Measurements from ENCODE around the gene NHS. TPM values are rescaled to one million over a fixed set of nuclear protein-coding genes. Genes with fewer than 3 reads are reported as not detected.

NHS gene
- total RNA-seq, 1 experiment from 2014 or later = 6.2 TPM

GRCh38 chrX:17375637-17376430, 834 bp downstream of the NHS start:
- H3K4me1 Mint-ChIP-seq (ENCODE audit: insufficient read depth, unreplicated experiment) = no peaks in the 10 kb centered on the region
- POLR2A ChIA-PET = interaction anchor here (0.6 to 2.0 kb wide), 7 partner anchors 15 to 216 kb away, joined by 3 to 7 read pairs (median 3); no protein-coding TSS in a partner anchor

DNA sequence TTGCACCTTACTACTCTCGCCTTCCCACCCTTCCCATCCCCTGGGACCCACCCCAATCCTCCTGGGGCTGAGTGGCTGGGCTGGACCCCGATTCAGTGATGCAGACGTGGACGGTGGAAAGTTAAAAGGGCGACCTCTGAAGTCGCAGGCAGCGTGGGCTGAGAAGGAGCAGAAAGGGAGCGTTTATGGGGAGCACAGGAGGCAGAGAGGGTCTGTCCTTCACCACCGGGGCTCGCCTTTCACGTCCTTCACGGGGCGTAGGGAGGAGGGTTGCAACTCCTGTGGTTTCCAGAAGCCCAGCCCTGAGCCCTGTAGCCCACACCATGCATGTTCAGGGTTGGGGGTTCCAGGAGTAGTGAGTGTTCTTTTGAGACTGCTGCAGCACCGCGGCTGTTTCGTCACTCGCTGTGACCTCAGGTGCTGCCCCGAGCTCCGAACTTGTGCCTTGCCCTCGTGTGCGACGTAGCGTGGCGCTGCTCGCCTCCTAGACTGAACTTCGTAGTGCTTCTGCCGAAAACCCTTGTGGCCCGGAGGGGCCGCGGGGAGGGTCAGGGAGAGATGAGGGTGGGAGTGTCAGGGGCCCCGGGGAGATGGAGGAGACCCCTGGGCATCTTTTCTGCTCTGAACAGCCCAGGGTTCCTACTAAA, 1.6 kb downstream of the NHS start:
- Mint-ChIP-seq H3K27me3 (ENCODE audit: insufficient read depth, unreplicated experiment) (no peaks in the 10 kb centered on the region), H3K9me3 (ENCODE audit: unreplicated experiment) (peaks cover 7% of the 10 kb centered on the region), H3K4me3 (ENCODE audit: unreplicated experiment) (peak overlapping the region; percentile 74), H3K27ac (ENCODE audit: low read depth, unreplicated experiment) (peak overlapping the region; percentile 61), H3K36me3 (ENCODE audit: insufficient read depth, unreplicated experiment) (no peaks in the 10 kb centered on the region), H3K4me1 (ENCODE audit: insufficient read depth, unreplicated experiment) (no peaks in the 10 kb centered on the region)
- CTCF ChIA-PET = interaction anchor here (0.6 to 1.5 kb wide), 5 partner anchors 9 to 306 kb away, joined by 3 to 4 read pairs (median 3); no protein-coding TSS in a partner anchor
- POLR2A ChIA-PET = interaction anchor here (0.6 to 2.0 kb wide), 7 partner anchors 14 to 216 kb away, joined by 3 to 7 read pairs (median 3); no protein-coding TSS in a partner anchor
- no TSS peak for BruUV-seq (replicated peaks)
- intact Hi-C loops (cut with micrococcal nuclease) = loop anchor here (1.0 to 10.0 kb wide), 3 partner anchors 36 to 215 kb away; no protein-coding TSS in a partner anchor
- TF ChIP-seq, protein P1, sequence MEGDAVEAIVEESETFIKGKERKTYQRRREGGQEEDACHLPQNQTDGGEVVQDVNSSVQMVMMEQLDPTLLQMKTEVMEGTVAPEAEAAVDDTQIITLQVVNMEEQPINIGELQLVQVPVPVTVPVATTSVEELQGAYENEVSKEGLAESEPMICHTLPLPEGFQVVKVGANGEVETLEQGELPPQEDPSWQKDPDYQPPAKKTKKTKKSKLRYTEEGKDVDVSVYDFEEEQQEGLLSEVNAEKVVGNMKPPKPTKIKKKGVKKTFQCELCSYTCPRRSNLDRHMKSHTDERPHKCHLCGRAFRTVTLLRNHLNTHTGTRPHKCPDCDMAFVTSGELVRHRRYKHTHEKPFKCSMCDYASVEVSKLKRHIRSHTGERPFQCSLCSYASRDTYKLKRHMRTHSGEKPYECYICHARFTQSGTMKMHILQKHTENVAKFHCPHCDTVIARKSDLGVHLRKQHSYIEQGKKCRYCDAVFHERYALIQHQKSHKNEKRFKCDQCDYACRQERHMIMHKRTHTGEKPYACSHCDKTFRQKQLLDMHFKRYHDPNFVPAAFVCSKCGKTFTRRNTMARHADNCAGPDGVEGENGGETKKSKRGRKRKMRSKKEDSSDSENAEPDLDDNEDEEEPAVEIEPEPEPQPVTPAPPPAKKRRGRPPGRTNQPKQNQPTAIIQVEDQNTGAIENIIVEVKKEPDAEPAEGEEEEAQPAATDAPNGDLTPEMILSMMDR (IDR thresholded peaks at IDR 0.05; ENCODE audit: unreplicated experiment) = no peak
- no peak for DNase-seq (ENCODE audit: unreplicated experiment)

More at GRCh38 chrX:17375637-17376430, 834 bp downstream of the NHS start:
- Mint-ChIP-seq H3K27ac (ENCODE audit: low read depth, unreplicated experiment) (no peak overlapping the region), H3K27me3 (ENCODE audit: insufficient read depth, unreplicated experiment) (no peaks in the 10 kb centered on the region), H3K4me3 (ENCODE audit: unreplicated experiment) (peak overlapping the region; percentile 74), H3K9me3 (ENCODE audit: unreplicated experiment) (no peaks in the 10 kb centered on the region), H3K36me3 (ENCODE audit: insufficient read depth, unreplicated experiment) (no peaks in the 10 kb centered on the region)
- intact Hi-C loops (cut with micrococcal nuclease) = loop anchor here (1.0 to 10.0 kb wide), 4 partner anchors 36 to 314 kb away; no protein-coding TSS in a partner anchor
- DNase-seq (ENCODE audit: unreplicated experiment) = peak; percentile 19
- CTCF ChIA-PET = interaction anchor here (0.6 to 1.5 kb wide), 6 partner anchors 9 to 1969 kb away, joined by 3 to 4 read pairs (median 3); no protein-coding TSS in a partner anchor
- TF ChIP-seq, protein P1 (IDR thresholded peaks at IDR 0.05; ENCODE audit: unreplicated experiment) = no peak
- BruUV-seq (replicated peaks) = no TSS peak

DNA sequence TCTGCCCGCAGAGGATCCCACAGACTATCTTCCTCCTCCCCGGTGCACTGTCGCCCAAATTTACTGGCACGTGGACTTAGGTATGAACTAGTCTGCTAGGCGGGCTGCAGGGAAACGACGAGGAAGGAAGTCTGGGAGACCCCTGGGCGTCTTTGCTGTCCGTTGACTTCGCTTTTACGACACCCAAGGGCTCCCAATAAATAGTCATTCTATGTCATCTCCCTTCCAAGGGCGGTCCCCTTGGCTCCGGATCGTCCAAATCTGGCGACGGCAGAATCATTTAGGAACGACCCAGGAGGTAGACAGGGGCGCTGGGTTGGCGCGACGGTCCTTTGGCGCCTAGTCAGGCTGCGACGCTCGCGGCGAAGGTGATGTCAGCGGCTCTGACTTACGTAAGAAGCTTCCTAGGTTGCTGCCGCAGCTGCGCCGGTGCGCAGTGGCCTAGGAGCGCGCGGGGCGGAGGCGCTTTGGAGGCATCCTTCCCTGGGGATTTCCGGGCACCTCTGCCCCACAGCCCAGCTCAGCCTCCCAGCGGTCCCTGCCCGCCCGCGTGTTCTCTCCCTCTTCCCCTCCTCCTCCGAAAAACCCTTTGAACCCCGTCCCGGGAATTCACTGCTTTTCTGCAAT, 2.2 kb downstream of the NHS start:
- H3K27ac Mint-ChIP-seq (ENCODE audit: low read depth, unreplicated experiment) = peak overlapping the region; percentile 61

More for the DNA sequence above, 2.2 kb downstream of the NHS start:
- no peaks in the 10 kb centered on the region for H3K36me3 Mint-ChIP-seq (ENCODE audit: insufficient read depth, unreplicated experiment)
- TF ChIP-seq, protein P1 (IDR thresholded peaks at IDR 0.05; ENCODE audit: unreplicated experiment) = no peak
- POLR2A ChIA-PET = interaction anchor here (0.9 to 2.3 kb wide), 5 partner anchors 26 to 215 kb away, joined by 3 to 14 read pairs (median 4); no protein-coding TSS in a partner anchor
- CTCF ChIA-PET = no interaction called here
- intact Hi-C loops (cut with micrococcal nuclease) = loop anchor here (1.0 to 10.0 kb wide), 3 partner anchors 35 to 214 kb away; no protein-coding TSS in a partner anchor
- BruUV-seq (replicated peaks) = no TSS peak
- H3K9me3 Mint-ChIP-seq (ENCODE audit: unreplicated experiment) = peaks cover 13% of the 10 kb centered on the region
- H3K4me1 Mint-ChIP-seq (ENCODE audit: insufficient read depth, unreplicated experiment) = no peaks in the 10 kb centered on the region
- peak overlapping the region; percentile 74 for H3K4me3 Mint-ChIP-seq (ENCODE audit: unreplicated experiment)
- H3K27me3 Mint-ChIP-seq (ENCODE audit: insufficient read depth, unreplicated experiment) = no peaks in the 10 kb centered on the region
- peak; percentile 52 for DNase-seq (ENCODE audit: unreplicated experiment)
